Measurements from ENCODE around the gene SDHAF1.

SDHAF1 gene

GRCh38 chr19:35987571-35987896, 7.5 kb upstream of the SDHAF1 start:
- no peak for DNase-seq

- DNase-seq, result no peak
Measured at GRCh38 chr19:35988824-35989223, 6.2 kb upstream of the SDHAF1 start.

- DNase-seq, result no peak
Measured at GRCh38 chr19:35990156-35990555, 4.8 kb upstream of the SDHAF1 start.

- no peak for DNase-seq
Measured at GRCh38 chr19:35990771-35991730, 3.9 kb upstream of the SDHAF1 start.

GRCh38 chr19:35991731-35992450, 3.1 kb upstream of the SDHAF1 start:
- DNase-seq, result no peak

- DNase-seq, result no peak
Measured at GRCh38 chr19:35992907-35993765, 1.9 kb upstream of the SDHAF1 start.

- no peak for DNase-seq
Measured at GRCh38 chr19:35993923-35994598, 927 bp upstream of the SDHAF1 start.

- no peak for DNase-seq
Measured at GRCh38 chr19:35996777-35997176, 1.8 kb downstream of the SDHAF1 start.

GRCh38 chr19:36001605-36002004, 6.6 kb downstream of the SDHAF1 start:
- DNase-seq, result no peak

GRCh38 chr19:36003284-36003683, 8.3 kb downstream of the SDHAF1 start:
- DNase-seq, result no peak

GRCh38 chr19:36006955-36007354, 12.0 kb downstream of the SDHAF1 start:
- no peak for DNase-seq

- no peak for DNase-seq
Measured at GRCh38 chr19:36008336-36008978, 13.5 kb downstream of the SDHAF1 start, which contains the start of gene SYNE4. SYNE4 (minus strand) TSS chr19:36008813; CDS start chr19:36008681, 132 bp downstream.

GRCh38 chr19:36009220-36009619, 14.2 kb downstream of the SDHAF1 start:
- no peak for DNase-seq

GRCh38 chr19:36009633-36010379, 14.8 kb downstream of the SDHAF1 start:
- DNase-seq, result no peak

- DNase-seq, result no peak
Measured at GRCh38 chr19:36010402-36010801, 15.4 kb downstream of the SDHAF1 start.

GRCh38 chr19:36013280-36014011, 18.5 kb downstream of the SDHAF1 start:
- no peak for DNase-seq

- peak; percentile 98 to 99 for DNase-seq
Measured at GRCh38 chr19:36014012-36014924, 19.3 kb downstream of the SDHAF1 start, which contains the start of gene ALKBH6. ALKBH6 (minus strand) TSS chr19:36014213; CDS start chr19:36013397, 816 bp downstream.

GRCh38 chr19:36019061-36019670, 24.2 kb downstream of the SDHAF1 start:
- no peak for DNase-seq

GRCh38 chr19:36023432-36023831, 28.4 kb downstream of the SDHAF1 start:
- DNase-seq, result no peak
